HK-2 (cell line): ENCODE results near the gene PDE8A.
"Not testable (repeated sequence)": the region's sequence is repeated elsewhere in the genome, so short reads cannot be mapped to it uniquely, and the experiment has no call there.

Experiments used
- DNase-seq: peaks from one replicate; pipeline ENCODE4 v3.0.0-alpha.2; 2018; ENCODE audit not compliant: unreplicated experiment

The PDE8A gene

DNA sequence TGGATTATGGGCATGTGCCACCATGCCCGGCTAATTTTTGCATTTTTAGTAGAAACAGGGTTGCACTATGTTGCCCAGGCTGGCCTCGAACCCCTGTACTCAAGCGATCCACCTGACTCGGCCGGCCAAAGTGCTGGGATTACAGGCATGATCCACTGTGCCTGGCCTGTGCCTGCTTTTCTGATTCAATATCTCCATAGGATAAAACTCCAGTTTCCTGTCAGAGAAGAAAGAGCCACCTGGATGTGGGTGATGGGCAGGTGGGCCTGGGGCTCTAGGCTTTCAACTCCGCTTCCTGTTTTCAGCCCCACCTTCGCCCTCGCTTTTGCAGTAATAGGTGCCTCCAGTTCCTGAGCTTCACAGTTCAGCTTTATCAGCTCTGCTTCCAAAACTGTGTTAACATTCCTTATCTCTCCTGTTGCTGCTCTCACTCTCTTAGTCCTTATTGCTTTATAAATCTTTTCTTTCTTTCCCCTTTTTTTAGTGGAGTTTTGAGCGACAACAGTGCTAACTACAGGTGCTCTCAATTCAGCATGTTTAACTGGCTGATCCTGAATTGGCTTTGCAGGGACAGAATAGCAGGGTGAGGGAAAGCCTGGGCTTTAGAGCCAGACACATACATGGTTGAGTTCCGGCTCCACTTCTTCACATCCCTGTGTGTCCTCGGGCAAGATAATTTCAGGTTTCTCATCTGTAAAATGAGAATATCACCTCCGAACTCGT is 21.1 kb upstream of the PDE8A start:
- DNase-seq: no peak

DNA sequence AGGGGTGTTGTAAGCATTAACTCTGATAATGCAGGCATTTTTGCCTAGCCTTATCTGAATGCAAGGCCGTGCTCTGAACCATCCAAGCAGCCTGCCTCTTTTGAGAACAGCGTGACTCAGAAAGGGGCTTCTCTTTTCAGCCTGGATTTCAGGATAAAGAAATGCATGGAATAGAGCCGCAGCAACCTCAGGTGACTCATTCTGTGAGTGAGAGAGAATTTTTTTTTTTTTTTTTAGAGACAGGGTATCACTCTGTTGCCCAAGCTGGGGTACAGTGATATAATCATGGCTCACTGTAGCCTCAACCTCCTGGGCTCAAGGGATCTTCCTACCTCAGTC is 20.6 kb upstream of the PDE8A start:
- DNase-seq: no peak

DNA sequence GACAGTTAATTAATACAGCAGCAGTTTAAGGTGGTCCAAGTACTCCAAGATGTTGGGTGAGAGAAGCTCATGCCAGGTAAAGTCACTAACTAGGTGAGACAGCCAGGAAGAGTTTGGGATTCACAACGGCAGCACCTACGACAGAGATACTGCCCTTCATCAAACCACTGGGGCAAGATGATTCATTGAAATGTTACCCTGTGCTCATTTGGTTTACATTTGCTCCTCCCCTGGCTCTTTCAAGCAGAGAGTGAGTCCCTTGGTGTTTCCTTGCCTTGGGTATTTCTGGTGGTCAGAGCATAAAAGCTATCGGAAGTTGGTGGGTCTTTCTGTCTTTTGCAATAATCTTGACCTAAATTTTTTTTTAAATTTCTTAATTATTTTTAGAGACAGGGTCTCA is 19.9 kb upstream of the PDE8A start:
- DNase-seq: no peak

DNA sequence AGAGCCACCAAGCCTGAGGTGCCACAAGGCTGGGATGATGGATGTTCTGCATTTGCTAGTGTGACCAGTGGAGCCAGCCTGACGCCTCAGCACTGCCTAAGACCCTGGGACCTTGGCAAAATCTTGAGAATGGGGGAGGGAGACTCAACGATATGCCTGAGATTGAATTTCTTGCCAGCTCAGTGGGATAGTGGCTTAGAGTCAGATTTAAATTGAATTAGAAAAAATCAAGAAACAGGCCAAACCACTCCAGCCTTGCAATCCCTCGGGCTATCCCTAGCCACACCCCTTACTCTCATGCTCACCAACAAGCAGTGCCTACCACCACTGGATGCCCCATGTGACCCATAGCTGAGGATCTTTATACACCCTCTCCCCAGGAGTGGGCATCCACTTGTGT is 18.7 kb upstream of the PDE8A start:
- DNase-seq: no peak

DNA sequence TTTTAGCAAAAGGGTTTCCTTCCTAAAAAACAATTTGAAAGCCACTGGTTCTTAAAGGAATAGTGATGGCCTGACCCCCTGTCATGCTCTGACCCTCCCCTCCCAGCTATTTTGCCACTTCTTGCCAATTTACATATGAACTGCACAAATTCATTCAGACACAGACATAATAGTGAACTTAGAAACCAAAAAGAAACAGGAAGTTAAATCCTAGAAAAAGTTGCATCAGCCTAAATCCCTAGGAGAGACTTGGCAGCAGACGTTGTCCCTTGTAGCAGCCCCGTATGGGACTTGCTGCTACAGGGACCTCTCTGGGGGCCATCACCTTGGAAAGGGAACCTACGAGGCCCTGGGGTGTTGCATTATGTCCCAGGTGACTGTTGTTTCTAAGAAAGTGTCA is 14.3 kb upstream of the PDE8A start:
- no peak for DNase-seq

DNA sequence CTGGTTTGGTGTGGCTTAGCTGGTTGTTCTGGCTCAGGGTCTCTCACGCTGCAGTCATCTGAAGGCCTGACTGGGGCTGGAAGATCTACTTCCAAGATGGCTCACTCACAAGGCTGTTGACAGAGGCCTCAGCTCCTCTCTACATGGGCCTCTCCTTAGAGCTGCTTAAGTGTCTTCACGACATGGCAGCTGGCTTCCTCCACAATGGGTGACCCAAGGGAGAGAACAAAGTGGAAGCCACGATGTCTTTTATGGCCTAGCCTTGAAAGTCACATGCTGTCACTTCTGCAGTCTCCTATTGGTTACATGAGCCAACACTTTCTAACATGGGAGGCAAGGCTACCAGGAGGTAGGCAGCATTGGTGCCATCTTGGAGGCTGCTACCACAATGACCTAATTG is 13.4 kb upstream of the PDE8A start:
- DNase-seq: no peak

DNA sequence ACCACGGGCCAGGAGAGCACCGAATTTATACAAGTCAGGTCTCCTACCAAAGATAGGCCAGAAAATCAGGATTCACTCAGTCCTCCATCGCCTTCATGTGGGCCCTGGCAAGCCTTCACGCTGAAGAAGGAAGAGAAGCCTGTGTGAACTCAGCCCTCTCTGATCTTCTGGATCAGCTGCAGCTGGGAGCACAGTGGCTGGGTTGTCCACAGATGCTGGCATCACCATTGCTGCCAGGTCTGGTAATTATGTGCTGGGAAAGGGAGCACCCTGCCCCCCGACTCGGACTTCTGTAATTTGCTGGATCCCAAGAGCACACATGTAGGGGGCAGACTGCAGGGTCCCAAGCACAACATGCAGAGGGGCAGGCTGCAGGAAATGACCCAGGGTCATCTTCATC is 12.4 kb upstream of the PDE8A start:
- no peak for DNase-seq

DNA sequence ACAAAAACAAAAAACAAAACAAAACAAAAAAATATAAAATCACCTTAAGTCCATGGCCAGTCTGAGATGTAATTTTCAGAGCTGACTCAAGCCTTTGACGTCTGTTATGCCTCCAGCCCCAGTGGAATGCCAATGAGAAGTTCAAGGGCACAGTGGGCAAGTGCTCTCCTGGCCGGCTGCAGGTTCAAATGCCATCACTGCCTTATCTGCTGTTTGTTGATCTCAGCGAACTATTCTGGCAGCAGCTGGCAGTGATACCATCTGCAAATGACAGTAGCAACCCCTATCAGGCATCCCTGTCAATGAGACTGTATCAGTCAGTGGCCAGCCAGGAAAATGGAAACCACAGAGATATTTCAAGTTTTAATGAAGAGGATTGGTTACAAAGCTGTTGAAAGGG is 10.8 kb upstream of the PDE8A start:
- DNase-seq: no peak

DNA sequence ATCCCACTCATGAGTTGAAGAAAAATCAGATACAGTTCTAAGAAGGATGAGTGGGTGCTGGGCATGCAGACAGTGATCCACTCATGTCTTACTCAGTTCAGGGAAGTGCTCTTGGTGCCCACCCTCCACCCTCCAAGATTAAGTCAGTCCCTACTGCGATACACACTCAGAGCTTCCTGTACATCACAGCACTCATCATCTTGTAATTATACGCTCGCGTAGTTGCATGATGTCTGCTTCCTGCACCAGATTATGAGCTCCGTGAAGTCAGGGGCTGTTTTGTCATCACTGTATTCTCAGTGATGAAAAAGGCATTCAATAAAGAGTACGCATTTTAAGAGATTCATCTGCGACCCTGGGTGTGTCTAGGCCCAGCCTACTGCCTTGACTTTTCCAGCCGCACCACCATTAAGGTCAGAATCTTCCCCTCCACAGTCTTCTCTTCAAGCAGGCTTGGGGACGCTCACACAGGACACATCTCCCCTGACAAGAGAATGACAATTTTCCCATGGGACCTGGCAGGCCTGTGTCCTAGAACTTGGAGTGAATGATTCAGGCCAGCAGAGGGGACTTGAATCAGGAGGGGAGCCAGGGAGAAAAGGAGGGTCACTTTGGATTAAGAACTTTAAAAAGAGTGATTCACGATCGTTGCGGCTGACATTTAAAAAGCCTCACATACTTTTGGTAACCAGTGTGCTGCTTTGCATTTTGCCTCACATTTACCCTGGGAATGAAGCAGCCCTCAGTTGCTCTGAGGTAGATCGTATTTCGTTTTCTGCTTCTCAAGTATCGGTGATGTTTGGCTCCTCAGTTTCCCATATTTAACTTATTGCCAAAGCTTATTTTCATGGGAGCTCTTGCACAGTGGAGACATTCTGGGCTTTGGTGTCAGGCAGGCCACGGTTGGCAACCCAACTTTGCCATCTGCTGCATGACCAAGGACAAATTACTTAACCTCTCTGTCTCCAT is 7.9 kb upstream of the PDE8A start:
- no peak for DNase-seq

DNA sequence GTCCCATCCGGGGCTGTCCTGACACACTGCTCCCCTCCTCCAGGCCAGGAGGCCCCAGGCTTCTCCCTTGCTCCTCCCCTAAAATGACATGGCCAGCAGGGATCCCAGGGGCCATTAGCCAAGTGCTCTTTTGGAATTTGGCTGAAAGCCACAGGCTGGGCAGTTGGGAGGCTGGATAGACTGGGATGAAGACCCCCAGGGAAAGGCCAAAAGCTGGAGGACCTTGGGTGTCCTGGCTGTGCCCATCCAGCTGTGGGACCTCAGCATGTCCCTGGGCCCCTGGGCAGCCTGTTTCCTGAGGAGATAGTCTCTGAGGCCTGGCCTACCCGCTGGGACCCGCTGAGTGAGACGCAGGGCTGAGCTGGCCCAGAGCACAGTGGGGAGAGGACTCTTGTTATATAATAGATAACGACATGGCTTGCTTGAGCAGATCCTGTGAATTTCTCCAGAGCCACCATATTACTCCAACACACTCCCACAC is 5.7 kb upstream of the PDE8A start:
- DNase-seq: no peak

DNA sequence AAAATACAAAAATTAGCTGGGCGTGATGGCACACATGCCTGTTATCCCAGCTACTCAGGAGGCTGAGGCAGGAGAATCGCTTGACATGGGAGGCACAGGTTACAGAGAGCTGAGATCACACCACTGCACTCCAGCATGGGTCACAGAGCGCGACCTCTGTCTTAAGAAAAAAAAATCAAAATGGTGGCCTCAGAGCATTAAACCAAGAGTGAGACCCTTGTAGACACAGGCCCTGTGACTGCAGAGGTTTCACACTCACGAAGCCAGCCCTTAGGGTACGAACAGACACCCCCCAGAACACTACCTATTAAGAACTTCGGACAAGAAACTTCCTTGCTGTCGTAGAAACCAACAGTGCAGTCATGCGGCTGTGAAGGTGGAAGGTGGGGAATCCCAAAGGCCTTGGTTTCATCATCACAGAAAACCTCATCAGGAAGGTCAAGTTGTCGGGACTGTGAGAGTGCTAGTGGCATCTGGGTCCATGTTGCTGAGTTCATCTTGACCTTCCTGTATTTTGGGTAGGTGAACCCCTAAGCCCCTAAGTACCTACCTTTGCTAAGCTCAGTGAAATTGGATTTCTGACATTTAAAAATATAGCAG is 4.8 kb upstream of the PDE8A start:
- DNase-seq: no peak

DNA sequence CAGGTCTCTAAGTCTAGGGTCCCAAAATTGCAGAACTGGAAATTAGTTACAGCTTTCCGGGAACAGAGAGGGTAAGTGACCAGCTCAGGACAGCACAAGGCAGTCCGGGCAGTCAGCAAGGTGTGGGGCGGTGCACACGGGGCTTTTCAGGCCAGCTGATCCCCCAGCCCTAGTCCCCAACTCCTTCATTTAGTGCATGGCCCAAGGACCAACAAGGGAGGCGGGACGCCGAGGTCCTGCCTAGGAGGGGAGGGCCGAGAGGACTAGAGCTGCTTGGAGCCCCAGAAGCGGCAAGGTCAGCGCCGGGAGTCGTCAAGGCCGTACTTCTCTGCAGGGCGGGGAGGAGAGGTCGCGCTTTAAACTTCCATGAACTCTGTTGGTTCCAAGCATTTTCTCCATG is 2.0 kb upstream of the PDE8A start:
- DNase-seq: no peak

DNA sequence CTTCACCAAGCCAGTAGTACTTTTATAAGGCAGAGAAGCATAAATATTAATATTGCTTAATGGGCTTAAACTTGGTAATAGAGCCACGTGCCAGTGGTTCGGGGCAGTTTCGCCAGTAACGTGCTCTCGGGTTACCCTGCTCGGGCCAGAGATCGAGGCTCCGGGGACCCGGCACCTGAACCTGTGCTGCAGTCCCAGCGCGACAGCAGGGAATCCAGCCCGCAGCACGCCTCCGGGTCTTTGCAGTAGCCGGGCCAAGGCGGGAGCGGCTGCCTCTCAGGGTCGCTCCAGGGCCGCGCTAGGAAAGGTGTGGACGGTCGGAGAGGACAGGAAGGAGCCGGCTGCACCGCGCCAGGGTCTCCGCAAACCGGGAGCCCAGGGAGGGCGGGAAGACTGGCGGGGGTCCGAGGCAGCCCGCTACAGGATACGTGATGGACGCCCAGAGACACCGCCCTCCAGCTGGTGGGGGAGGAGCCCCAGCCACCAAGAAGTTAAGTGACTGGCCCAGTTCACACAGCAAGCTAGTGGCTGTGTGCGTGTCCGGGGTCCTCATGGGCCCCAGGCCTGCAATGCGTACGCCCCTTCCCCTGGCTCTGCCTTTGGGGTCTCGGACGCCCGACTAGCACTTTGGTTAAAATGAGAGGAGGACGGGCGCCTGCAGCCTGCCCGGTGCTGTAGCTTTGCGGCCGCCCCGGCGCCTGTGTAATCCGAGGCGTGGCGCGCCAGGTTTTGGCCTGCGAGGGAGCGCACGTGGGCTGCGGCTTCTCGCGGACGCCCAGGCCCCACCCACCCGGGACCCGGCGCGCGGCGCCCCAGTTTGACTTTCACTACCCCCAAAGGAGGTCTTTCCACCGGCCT is 1.2 kb upstream of the PDE8A start:
- peak; percentile 76 for DNase-seq

DNA sequence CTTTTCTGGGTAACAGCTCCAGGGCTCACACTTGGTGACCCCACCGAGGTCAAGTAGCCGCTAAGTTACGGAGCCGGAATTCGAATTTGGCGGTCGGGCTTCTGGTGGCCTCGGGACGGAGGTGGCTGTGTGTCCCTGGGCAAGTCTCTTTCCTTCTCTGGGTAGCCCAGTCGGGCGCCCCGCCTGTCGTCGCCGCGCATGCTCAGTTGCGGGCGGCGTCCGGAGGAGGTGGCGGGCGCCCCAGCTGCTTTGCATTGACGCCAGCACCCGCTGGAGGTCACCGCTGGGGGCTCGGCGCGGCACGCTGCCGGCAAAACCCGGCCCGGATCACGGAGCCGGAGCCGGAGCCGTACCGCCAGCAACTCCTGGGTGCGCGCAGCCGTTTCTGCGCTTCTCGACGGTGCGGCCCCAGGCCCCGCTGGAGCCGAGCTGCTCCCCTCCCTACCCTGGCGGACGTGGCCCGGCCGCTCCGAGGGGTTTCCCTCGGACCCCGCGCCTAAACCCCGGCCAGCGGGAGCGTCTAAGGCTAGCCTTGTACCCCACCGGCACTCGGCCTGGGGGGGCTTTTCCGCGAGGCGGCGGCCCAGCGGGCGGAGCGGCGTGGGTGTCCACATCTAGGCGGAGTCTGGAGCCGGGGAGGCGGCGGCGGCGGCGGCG is 474 bp upstream of the PDE8A start:
- DNase-seq: peak; percentile 91

DNA sequence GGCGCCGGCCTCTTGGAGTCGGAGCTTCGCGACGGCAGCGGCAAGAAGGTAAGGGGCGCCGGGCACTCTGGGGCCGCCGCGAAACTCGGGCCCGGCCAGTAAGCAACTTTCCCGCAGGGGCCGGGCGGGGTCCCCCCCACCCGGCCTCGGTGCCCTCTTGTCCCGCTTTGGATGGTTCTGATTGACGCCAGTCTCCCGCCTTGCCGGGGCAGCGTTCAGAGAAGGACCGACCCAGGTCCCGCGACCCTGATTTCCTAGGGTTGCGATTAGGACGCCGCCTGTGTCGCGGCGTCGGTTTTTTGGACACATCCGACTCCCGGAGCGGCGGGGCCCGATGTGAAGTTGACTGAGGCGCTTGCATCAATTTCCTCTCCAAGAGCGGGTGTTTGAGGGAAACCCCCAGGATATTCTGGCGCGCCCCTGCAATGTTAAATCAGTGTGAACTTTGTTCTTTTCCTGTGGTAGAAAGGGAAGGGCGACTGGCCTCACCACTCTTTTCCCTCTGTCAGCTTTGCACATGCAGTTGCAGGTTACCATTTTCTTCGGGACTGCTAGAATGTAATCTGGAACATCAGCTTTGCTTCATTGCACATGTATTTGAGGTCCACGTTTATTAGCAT is 755 bp downstream of the PDE8A start:
- peak; percentile 42 for DNase-seq

DNA sequence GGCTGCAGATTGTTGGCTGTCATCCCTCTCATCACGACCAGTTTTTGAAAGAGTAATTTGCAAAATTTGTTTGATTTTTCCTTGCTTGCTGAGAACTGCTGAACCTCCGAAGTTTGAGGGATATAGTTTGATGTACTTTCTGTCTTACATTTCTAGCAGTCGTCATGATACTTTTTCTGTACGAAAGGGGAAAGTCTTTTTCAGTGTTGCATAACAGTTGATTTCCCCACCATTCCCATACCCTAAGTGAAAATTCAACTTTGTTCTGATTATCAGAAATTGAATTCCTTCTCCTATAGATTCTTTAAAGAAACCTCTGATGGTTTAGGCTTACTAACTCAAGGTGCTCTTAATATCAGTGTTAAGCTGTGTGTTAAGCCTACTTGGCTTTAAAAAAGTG is 1.6 kb downstream of the PDE8A start:
- DNase-seq: no peak

DNA sequence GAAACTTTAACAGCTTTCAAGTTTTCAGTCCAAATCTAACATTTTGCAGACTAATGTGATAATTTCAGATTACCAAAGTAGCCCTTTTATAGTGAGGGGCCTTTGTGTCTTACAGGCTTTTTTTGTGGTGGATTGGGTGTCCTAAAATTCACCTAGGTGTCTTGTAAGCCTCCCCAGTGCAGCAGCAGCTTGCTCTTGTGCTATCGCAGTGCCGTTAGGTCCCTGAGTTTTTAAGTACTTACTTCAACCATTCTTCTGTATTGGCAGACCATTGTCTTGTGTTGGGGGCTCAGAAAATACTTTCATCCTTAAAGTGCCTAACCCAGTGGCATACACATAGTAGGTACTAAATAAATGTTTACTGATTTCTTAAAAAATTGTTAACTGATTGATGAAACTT is 2.1 kb downstream of the PDE8A start:
- DNase-seq: no peak

DNA sequence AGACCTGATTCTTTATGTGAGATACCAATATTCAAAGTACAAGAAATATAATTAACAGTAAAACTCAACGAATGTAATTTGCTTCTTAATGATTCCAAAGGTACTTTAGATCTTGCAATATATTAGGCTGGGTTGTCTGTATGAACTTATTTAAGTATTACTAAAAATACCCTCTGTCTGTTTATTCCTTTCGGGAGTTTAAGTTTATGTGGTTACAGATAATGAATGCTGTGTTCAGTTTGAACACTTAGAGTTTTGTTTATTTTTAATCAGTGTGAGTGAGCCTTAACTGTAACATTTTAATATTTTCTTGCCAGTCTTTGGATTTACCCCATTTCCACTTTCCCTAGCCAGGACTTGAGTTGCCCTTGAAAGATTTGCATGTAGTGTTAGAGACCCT is 3.5 kb downstream of the PDE8A start:
- DNase-seq: no peak

DNA sequence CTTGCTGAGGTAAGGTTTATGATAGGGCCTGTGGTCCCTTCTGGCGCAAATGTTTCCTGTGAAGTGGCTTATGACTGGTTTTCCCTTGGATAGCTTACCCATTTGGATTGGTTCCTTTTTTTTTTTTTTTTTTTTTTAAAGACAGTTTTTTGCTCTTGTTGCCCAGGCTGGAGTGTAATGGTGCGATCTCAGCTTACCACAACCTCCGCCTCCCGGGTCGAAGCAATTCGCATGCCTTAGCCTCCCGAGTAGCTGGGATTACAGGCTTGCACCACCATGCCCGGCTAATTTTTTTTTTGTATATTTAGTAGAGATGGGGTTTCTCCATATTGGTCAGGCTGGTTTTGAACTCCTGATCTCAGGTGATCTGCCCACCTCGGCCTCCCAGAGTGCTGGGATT is 5.7 kb downstream of the PDE8A start:
- not testable (repeated sequence) for DNase-seq

DNA sequence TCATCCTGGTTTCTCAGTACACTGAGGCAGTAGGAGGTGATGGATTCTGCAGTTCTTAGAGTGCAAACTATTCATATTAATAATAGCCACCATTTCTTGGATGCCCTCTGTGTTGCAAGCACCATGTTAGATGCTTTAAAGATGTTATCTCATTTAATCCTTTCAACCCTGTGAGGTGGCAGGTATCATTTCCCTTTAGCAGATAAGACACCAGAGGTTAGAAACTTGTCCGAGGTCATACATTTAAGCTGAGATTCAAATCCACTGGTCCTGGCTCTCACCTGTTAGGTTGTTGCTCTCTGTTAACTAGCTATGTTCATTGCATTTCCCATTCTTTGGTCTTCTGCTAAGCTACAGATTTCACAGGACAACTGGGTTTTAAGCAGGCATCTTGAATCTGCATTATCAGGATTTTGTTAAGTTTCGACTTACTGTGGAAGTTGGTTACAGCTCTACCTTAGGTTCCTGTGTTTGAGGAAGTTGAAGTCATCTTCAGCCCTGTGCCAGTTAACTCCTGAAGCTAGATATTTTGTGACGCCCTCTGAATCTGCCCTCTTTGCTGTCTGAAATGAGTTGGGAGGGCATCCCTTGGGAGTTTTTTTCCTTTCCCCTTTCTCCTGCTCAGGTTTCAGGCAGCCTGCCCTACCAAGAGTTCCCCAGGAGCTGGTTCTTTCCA is 6.4 kb downstream of the PDE8A start:
- DNase-seq: no peak
